Measurements from ENCODE around the gene PUS1.

DNA sequence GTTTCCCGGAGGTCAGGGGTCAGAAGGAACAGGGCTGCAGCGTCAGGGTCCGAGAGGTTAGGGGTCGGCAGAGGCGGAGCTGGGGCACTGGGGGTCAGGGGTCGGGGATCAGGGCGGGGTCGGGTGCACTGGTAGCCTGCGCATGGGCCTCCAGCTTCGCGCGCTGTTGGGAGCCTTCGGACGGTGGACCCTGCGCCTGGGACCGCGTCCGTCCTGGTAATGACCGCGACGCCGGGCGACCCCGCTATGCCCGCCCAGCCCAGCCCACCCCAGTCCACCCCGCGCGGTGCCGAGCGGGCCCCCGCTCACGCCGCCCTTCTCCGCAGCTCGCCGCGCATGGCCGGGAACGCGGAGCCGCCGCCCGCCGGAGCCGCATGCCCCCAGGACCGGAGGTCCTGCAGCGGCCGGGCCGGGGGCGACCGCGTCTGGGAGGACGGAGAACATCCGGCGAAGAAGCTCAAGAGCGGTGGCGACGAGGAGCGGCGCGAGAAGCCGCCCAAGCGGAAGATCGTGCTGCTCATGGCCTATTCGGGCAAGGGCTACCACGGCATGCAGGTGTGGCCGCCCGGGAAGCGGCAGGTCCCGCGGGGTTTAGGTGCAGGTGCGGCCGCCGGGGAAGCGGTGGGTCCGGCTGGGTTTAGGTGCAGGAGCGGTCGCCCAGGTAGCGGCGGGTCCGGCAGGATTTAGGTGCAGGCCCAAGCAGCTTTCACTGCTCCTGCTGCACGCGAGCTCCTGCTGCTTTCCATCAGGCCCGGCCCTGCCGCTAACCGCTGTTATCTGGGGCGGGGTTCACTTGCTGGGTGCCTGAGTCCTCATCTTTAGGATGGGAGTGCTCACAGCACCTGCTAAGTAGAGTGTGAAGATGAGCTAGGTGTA is 743 bp downstream of the PUS1 start:
- TF ChIP-seq ZNF384 (IDR thresholded peaks at IDR 0.05) (no peak), L3MBTL2 (conservative IDR thresholded peaks at IDR 0.05) (no peak), FOXK2 (IDR thresholded peaks at IDR 0.05) (no peak), TARDBP (IDR thresholded peaks at IDR 0.05) (no peak)

All from HEK293T (cell line).